GM12875 (cell line): ENCODE results near the gene CADPS.

Experiments used
- H3K4me3 ChIP-seq: one replicate; pipeline ENCODE4 v1.5.1; 2011; ENCODE audit warnings: low read depth, low read length, control low read depth
- CTCF ChIP-seq: IDR thresholded peaks from 2 replicates; pipeline ENCODE4 v1.5.1; 2011; ENCODE audit warnings: low read depth, mild to moderate bottlenecking, control low read depth, inconsistent platforms, low read length, moderate library complexity, borderline replicate concordance; ENCODE audit not compliant: insufficient read depth

The CADPS gene

GRCh38 chr3:62521464-62522105 is 353.6 kb downstream of the CADPS start:
- no peak overlapping the region for H3K4me3 ChIP-seq
- no peak for TF ChIP-seq CTCF

- TF ChIP-seq CTCF = no peak
- H3K4me3 ChIP-seq = no peak overlapping the region
Observed at GRCh38 chr3:62503516-62503915, 371.7 kb downstream of the CADPS start.

- no peak overlapping the region for H3K4me3 ChIP-seq
- TF ChIP-seq CTCF = no peak
Observed at GRCh38 chr3:62502315-62503300, 372.6 kb downstream of the CADPS start.

GRCh38 chr3:62501289-62501668 is 373.9 kb downstream of the CADPS start:
- H3K4me3 ChIP-seq = no peak overlapping the region
- no peak for TF ChIP-seq CTCF

GRCh38 chr3:62500556-62501288 is 374.5 kb downstream of the CADPS start:
- H3K4me3 ChIP-seq = no peak overlapping the region
- TF ChIP-seq CTCF = no peak

GRCh38 chr3:62497156-62497555 is 378.1 kb downstream of the CADPS start:
- TF ChIP-seq CTCF = no peak
- no peak overlapping the region for H3K4me3 ChIP-seq

GRCh38 chr3:62496503-62496902 is 378.7 kb downstream of the CADPS start:
- no peak for TF ChIP-seq CTCF
- no peak overlapping the region for H3K4me3 ChIP-seq
